HepG2 (cell line): ENCODE measurements around the gene SLC24A2. TPM values are rescaled to one million over a fixed set of nuclear protein-coding genes. Genes with fewer than 3 reads are reported as not detected.

Source experiments
- ATAC-seq: fragments of 200-7000 bp; cut with Tn5 transposase; 3 replicates; pipeline ENCODE4 v1.9.1; 2020; ENCODE audit warnings: mild to moderate bottlenecking, moderate library complexity
- BruUV-seq: library from RNA; stranded (reverse); fragments of 400-500 nt; replicated peaks from 2 replicates; lab custom pipeline; 2021; lab: Mats Ljungman, UMichigan
- CTCF ChIA-PET: fragments of 300-600 bp; formaldehyde crosslinking; extraction: SDS; loops from one replicate; lab custom pipeline; 2021; ENCODE audit warnings: low total read pairs, inconsistent platforms, low intra/inter-chr PET ratio; lab: Yijun Ruan, JAX
- POLR2A ChIA-PET: fragments of 350-600 bp; sonication (Branson Sonifier 250); formaldehyde crosslinking; loops from one replicate; lab custom pipeline; 2020; ENCODE audit warnings: antibody characterized with exemption, inconsistent platforms; lab: Yijun Ruan, JAX
- DNase-seq: peaks from one replicate; pipeline ENCODE4 v3.0.0-alpha.2; 2015; ENCODE audit warnings: low spot score
- FAIRE-seq: peaks from 3 replicates; lab custom pipeline; 2011; peaks lifted over from hg19 to GRCh38; lab: Jason Lieb, UNC
- H2AFZ ChIP-seq: one replicate; pipeline ENCODE4 v1.6.1; 2011; ENCODE audit warnings: low read length, inconsistent platforms
- H3K27ac ChIP-seq: fragments of 300-600 bp; 3 replicates; pipeline ENCODE4 v1.8.0; 2011; ENCODE audit warnings: mixed run types, mild to moderate bottlenecking, mixed read lengths, low read length, inconsistent platforms; ENCODE audit not compliant: insufficient read depth; ENCODE audit errors: extremely low read length
- H3K27me3 ChIP-seq, 2 experiments: fragments of 200-600 bp in 1 of 2; 2 replicates in 1 of 2; 3 replicates in 1 of 2; pipeline versions ENCODE4 v1.6.0 to v1.8.0; 2011; ENCODE audit warnings: low read length in 2 of 2, mild to moderate bottlenecking in 2 of 2, moderate library complexity in 2 of 2, inconsistent platforms in 1 of 2; ENCODE audit not compliant: insufficient read depth in 2 of 2, control insufficient read depth in 1 of 2
- H3K36me3 ChIP-seq, 2 experiments: fragments of 200-600 bp in 1 of 2; replicated peaks in 1 of 2; 2 replicates in 1 of 2; 3 replicates in 1 of 2; pipeline versions ENCODE4 v1.5.1 to v1.8.0; 2011; ENCODE audit warnings: low read length in 2 of 2, inconsistent platforms in 1 of 2; ENCODE audit not compliant: insufficient read depth in 2 of 2, control insufficient read depth in 1 of 2
- H3K4me1 ChIP-seq: 2 replicates; pipeline ENCODE4 v1.5.1; 2012; ENCODE audit warnings: low read length, inconsistent platforms; ENCODE audit not compliant: insufficient read depth
- H3K4me2 ChIP-seq: 2 replicates; pipeline ENCODE4 v1.6.0; 2011; ENCODE audit warnings: low read depth, low read length, inconsistent platforms
- H3K4me3 ChIP-seq, 3 experiments: fragments of 200-600 bp in 1 of 3; sonication (generic), shearing (Covaris generic) in 1 of 3; replicated peaks in 1 of 3; 2 replicates each; pipeline ENCODE4 v1.5.1; 2011 to 2016; ENCODE audit warnings: low read length in 3 of 3, inconsistent platforms in 2 of 3, low read depth in 2 of 3, mild to moderate bottlenecking in 2 of 3, control low read depth in 1 of 3, mixed read lengths in 1 of 3; ENCODE audit not compliant: insufficient read depth in 1 of 3
- H3K79me2 ChIP-seq: one replicate; pipeline ENCODE4 v1.6.1; 2011; ENCODE audit warnings: low read length, inconsistent platforms; ENCODE audit not compliant: insufficient read depth
- H3K9ac ChIP-seq: 2 replicates; pipeline ENCODE4 v1.6.0; 2011; ENCODE audit warnings: mild to moderate bottlenecking, low read depth, low read length, inconsistent platforms; ENCODE audit not compliant: insufficient read depth
- H3K9me3 ChIP-seq: 2 replicates; pipeline ENCODE4 v1.5.1; 2012; ENCODE audit warnings: mild to moderate bottlenecking, low read length
- H4K20me1 ChIP-seq: 2 replicates; pipeline ENCODE4 v1.6.0; 2011; ENCODE audit warnings: inconsistent platforms, mild to moderate bottlenecking, low read length, moderate library complexity; ENCODE audit not compliant: insufficient read depth
- GTF2F1 ChIP-seq: fragments of 150-350 bp; IDR thresholded peaks from 2 replicates; pipeline ENCODE4 v1.6.1; 2014; ENCODE audit warnings: low read length
- MAFF ChIP-seq: IDR thresholded peaks from 2 replicates; pipeline ENCODE4 v1.6.1; 2011; ENCODE audit warnings: low read depth, low read length, improper control_type of control experiment
- MAFK ChIP-seq, 2 experiments: IDR thresholded peaks in 1 of 2; conservative IDR thresholded peaks in 1 of 2; 2 replicates each; pipeline ENCODE4 v1.6.1; 2011; ENCODE audit warnings: improper control_type of control experiment in 2 of 2, low read length in 2 of 2
- NFIB ChIP-seq: sonication (generic); formaldehyde crosslinking; IDR thresholded peaks from 2 replicates; pipeline ENCODE4 v1.9.0; 2021; ENCODE audit warnings: missing genetic modification reagents, mild to moderate bottlenecking, borderline replicate concordance
- PCBP1 ChIP-seq: fragments of 200-400 bp; formaldehyde crosslinking; IDR thresholded peaks from 2 replicates; pipeline ENCODE4 v1.6.1; 2017; ENCODE audit warnings: mild to moderate bottlenecking, low read depth, low read length, borderline replicate concordance
- TCF12 ChIP-seq, 2 experiments: fragments of 450-650 bp in 1 of 2; sonication (generic) in 1 of 2; formaldehyde crosslinking in 1 of 2; IDR thresholded peaks; 2 replicates each; pipeline versions ENCODE4 v1.6.1 to v1.8.0; 2017 to 2022; ENCODE audit warnings: antibody characterized with exemption in 1 of 2, mild to moderate bottlenecking in 1 of 2, missing genetic modification reagents in 1 of 2, moderate library complexity in 1 of 2
- ZBTB2 ChIP-seq: sonication (generic); formaldehyde crosslinking; IDR thresholded peaks from 2 replicates; pipeline ENCODE4 v1.8.0; 2022; ENCODE audit warnings: low read depth, missing genetic modification reagents
- ZSCAN12 ChIP-seq: sonication (generic); formaldehyde crosslinking; IDR thresholded peaks from 2 replicates; pipeline ENCODE4 v1.9.0; 2021; ENCODE audit warnings: mild to moderate bottlenecking, missing genetic modification reagents
- WGBS: methylation state at CpG from one replicate; pipeline ENCODE4 v1.1.6; 2017; ENCODE audit warnings: low lambda C conversion rate; 5-methylcytosine and 5-hydroxymethylcytosine counted together
- in situ Hi-C: cut with HindIII; loops from 2 replicates; pipeline ENCODE4 v1.10.0; 2017; ENCODE audit warnings: low pct_unique_long_range_greater_than_20kb; ENCODE audit not compliant: extremely low pct_ligation_motif_present
- intact Hi-C: fragments of 100-400 bp; cut with micrococcal nuclease; formaldehyde crosslinking; loops from one replicate; pipeline ENCODE4 v1.10.0; 2022; ENCODE audit not compliant: unreplicated experiment
- polyA plus RNA-seq, 8 experiments: library from polyadenylated mRNA; depleted of rRNA in 3 of 8; stranded (reverse) in 7 of 8; unstranded in 1 of 8; fragments of >200 nt; fragmentation: Illumina TruSeq in 4 of 8; extraction: Trizol in 4 of 8; gene quantifications; 2 replicates each; pipeline versions ENCODE4 v1.2.1 to v1.2.3, GENCODE V29; 2011 to 2016; ENCODE audit warnings: low read depth in 4 of 8, missing spikeins in 1 of 8, mixed read lengths in 1 of 8; ENCODE audit not compliant: insufficient read depth in 1 of 8
- total RNA-seq, 5 experiments: library from RNA; depleted of rRNA; stranded (reverse); fragments of >200 nt; fragmentation: Illumina TruSeq; extraction: Trizol; gene quantifications; 2 replicates each; pipeline ENCODE4 v1.2.3, GENCODE V29; 2016; ENCODE audit warnings: low read depth in 1 of 5

SLC24A2 gene
- total and polyA plus RNA-seq, 2 of the 13 experiments (the other 11 are each of a cell fraction or from before 2014, with no cell fraction given), result under 0.01 TPM; not detected in 1

- FAIRE-seq (no peak), DNase-seq (no peak), ATAC-seq (no peak)
- Histone ChIP-seq H3K79me2 (no peaks in the 10 kb centered on the region), H3K27ac (no peak overlapping the region), H3K4me2 (no peak overlapping the region), H3K9me3 (no peaks in the 10 kb centered on the region), H3K4me3 (no peak overlapping the region), H3K27me3 (no peaks in the 10 kb centered on the region), H3K36me3 (no peaks in the 10 kb centered on the region), H3K4me1 (no peaks in the 10 kb centered on the region), H4K20me1 (no peaks in the 10 kb centered on the region), H3K9ac (no peak overlapping the region), H2AFZ (no peak overlapping the region)
- in situ Hi-C loops (no loop called here), intact Hi-C loops (no loop called here)
- TF ChIP-seq TCF12 (IDR thresholded peaks at IDR 0.05), result no peak
- no peak for TF ChIP-seq TCF12 (CRISPR knock-in tag; IDR thresholded peaks at IDR 0.05)
- TF ChIP-seq GTF2F1, result no peak
- TF ChIP-seq MAFF, result peak; percentile 72
- peak; percentile 74 to 84 for TF ChIP-seq MAFK (conservative IDR thresholded peaks at IDR 0.05 in 1 of 2, IDR thresholded peaks at IDR 0.05 in 1 of 2; ENCODE audit: low read length in 2 of 2)
- 0% methylated on average over 4 of the region's 4 CpGs for WGBS
- ChIA-PET CTCF (no interaction called here), POLR2A (no interaction called here)
- no TSS peak for BruUV-seq
Observed at GRCh38 chr9:19748278-19749126, 40.3 kb downstream of the SLC24A2 start.

- Histone ChIP-seq H3K9me3 (no peaks in the 10 kb centered on the region), H3K27ac (no peak overlapping the region), H3K9ac (no peak overlapping the region), H3K27me3 (no peaks in the 10 kb centered on the region), H3K4me2 (no peak overlapping the region), H3K36me3 (no peaks in the 10 kb centered on the region), H2AFZ (no peak overlapping the region), H3K79me2 (no peaks in the 10 kb centered on the region), H3K4me3 (no peak overlapping the region), H3K4me1 (no peaks in the 10 kb centered on the region), H4K20me1 (no peaks in the 10 kb centered on the region)
- BruUV-seq, result no TSS peak
- ATAC-seq (no peak), FAIRE-seq (no peak), DNase-seq (no peak)
- in situ Hi-C loops, result no loop called here
- WGBS, result 57% methylated on average over 2 of the region's 2 CpGs
- TF ChIP-seq PCBP1 (no peak), ZBTB2 (CRISPR knock-in tag) (no peak), NFIB (CRISPR knock-in tag) (no peak), ZSCAN12 (CRISPR knock-in tag) (no peak)
- ChIA-PET CTCF (no interaction called here), POLR2A (no interaction called here)
- intact Hi-C loops, result no loop called here
Observed at GRCh38 chr9:19746223-19746622, 42.6 kb downstream of the SLC24A2 start.
